Upper lobe of left lung (tissue), 4 donors: ENCODE data around the gene PPM1F.

Experiments
- POLR2A ChIP-seq, 4 donors: fragments of 450-650 bp; IDR thresholded peaks; one replicate each; pipeline ENCODE4 v1.5.1; 2016 to 2017; ENCODE audit warnings: antibody characterized with exemption in 4 of 4, mild to moderate bottlenecking in 2 of 4
- POLR2AphosphoS5 ChIP-seq, 2 donors: sonication (generic); formaldehyde crosslinking; IDR thresholded peaks; one replicate each; pipeline ENCODE4 v1.5.1; 2017; ENCODE audit warnings: antibody characterized with exemption in 2 of 2

- TF ChIP-seq POLR2AphosphoS5 (IDR thresholded peaks at IDR 0.05) (no peak), POLR2A (IDR thresholded peaks at IDR 0.05) (no peak)
Observed at GRCh38 chr22:21974058-21974649, 21.5 kb upstream of the PPM1F start.
